ENCODE measurements around the gene ZNF276. TPM values are rescaled to one million over a fixed set of nuclear protein-coding genes. Genes with fewer than 3 reads are reported as not detected.
A peak's percentile ranks its signal among the peaks of the same experiment; 100 is the strongest.

The ZNF276 gene
- total and polyA plus RNA-seq, 11 donors: 9.4 to 19.9 (median 12.7) TPM

- DNase-seq: no peak
Measured at GRCh38 chr16:89737341-89738071, 16.2 kb downstream of the ZNF276 start.

GRCh38 chr16:89738072-89738377, 16.7 kb downstream of the ZNF276 start:
- DNase-seq (no peak), ATAC-seq (no peak)
- H3K4me1 ChIP-seq: no peaks in the 10 kb centered on the region
- no peaks in the 10 kb centered on the region for H3K27me3 ChIP-seq
- H3K27ac ChIP-seq: no peak overlapping the region
- no peak for TF ChIP-seq CTCF (IDR thresholded peaks at IDR 0.05)
- no peak for TF ChIP-seq POLR2A (IDR thresholded peaks at IDR 0.05)
- no peak overlapping the region for H3K4me3 ChIP-seq
- H3K9me3 ChIP-seq: no peaks in the 10 kb centered on the region
- WGBS, 4 donors: 91 to 94% (median 93%) methylated on average over 5 to 14 of the region's 14 CpGs
- H3K36me3 ChIP-seq: peaks cover 4 to 89% (median 82%) of the 10 kb centered on the region in 9 donors
- intact Hi-C loops (cut with DNase I): no loop called here

More at GRCh38 chr16:89737341-89738071, 16.2 kb downstream of the ZNF276 start:
- Histone ChIP-seq H3K4me3 (no peak overlapping the region), H3K4me1 (no peaks in the 10 kb centered on the region), H3K27me3 (no peaks in the 10 kb centered on the region), H3K27ac (no peak overlapping the region), H3K9me3 (no peaks in the 10 kb centered on the region), H3K36me3 (peaks cover 4 to 90% (median 83%) of the 10 kb centered on the region in 9 donors)
- TF ChIP-seq CTCF (IDR thresholded peaks at IDR 0.05): no peak
- TF ChIP-seq POLR2A (IDR thresholded peaks at IDR 0.05): no peak
- ATAC-seq: no peak
- 88 to 91% (median 89%) methylated on average over 20 of the region's 20 CpGs for WGBS, 4 donors
- intact Hi-C loops (cut with DNase I): loop anchor here in 1 of 10 donors (2.0 kb wide), 1 partner anchor 15 kb away; no protein-coding TSS in a partner anchor

- TF ChIP-seq POLR2A (IDR thresholded peaks at IDR 0.05) (no peak), CTCF (IDR thresholded peaks at IDR 0.05) (no peak)
- H3K9me3 ChIP-seq: no peaks in the 10 kb centered on the region
- no peaks in the 10 kb centered on the region for H3K4me1 ChIP-seq
- ATAC-seq (peak in 1 of 4 donors; percentile 10), DNase-seq (no peak)
- 74 to 83% (median 83%) methylated on average over 9 to 20 of the region's 20 CpGs for WGBS, 4 donors
- H3K27me3 ChIP-seq: no peaks in the 10 kb centered on the region
- H3K4me3 ChIP-seq: no peak overlapping the region
- intact Hi-C loops (cut with DNase I): no loop called here
- H3K36me3 ChIP-seq: peaks cover 0 to 82% (median 75%) of the 10 kb centered on the region in 9 donors
- H3K27ac ChIP-seq: no peak overlapping the region
Measured at GRCh38 chr16:89738538-89739317, 17.4 kb downstream of the ZNF276 start.

- H3K9me3 ChIP-seq: no peaks in the 10 kb centered on the region
- peaks cover 0 to 76% (median 68%) of the 10 kb centered on the region in 9 donors for H3K36me3 ChIP-seq
- TF ChIP-seq CTCF (IDR thresholded peaks at IDR 0.05) (no peak), POLR2A (IDR thresholded peaks at IDR 0.05) (no peak)
- intact Hi-C loops (cut with DNase I): no loop called here
- no peak overlapping the region for H3K27ac ChIP-seq
- H3K27me3 ChIP-seq: no peaks in the 10 kb centered on the region
- DNase-seq (no peak), ATAC-seq (no peak)
- no peak overlapping the region for H3K4me3 ChIP-seq
- H3K4me1 ChIP-seq: no peaks in the 10 kb centered on the region
- WGBS, 4 donors: 81 to 96% (median 86%) methylated on average over 6 to 9 of the region's 9 CpGs
Measured at GRCh38 chr16:89739383-89739782, 18.0 kb downstream of the ZNF276 start.

Data from heart left ventricle (tissue), 16 donors.